ENCODE results near the gene RNF17.
"Not testable (repeated sequence)": the region's sequence is repeated elsewhere in the genome, so short reads cannot be mapped to it uniquely, and the experiment has no call there.

DNA sequence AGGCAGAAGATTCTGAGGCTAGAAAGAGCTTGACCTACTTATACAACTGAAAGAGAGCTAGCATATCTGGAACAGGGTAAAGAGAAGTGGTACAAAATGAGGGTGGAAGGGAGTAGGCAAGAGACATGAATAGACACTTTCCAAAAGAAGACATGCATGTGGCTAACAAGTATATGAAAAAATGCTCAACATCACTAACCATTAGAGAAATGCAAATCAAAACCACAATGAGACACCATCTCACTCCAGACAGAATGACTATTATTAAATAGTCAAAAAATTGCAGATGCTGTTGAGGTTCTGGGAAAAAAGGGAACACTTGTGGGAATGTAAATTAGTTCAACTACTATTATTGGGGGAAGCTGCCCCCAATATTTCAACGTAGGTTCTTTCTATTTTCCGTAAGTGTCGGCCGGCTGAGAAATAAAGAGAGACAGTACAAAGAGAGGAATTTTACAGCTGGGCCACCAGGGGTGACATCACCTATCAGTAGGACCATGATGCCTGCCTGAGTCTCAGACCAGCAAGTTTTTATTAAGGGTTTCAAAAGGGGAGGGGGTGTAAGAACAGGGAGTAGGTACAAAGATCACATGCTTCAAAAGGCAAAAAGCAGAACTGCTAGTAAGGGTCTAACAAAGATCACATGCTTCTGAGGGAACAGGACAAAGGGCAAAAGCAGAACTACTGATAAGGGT lies 32.9 kb upstream of the RNF17 start:
- TF ChIP-seq RAD21 (IDR thresholded peaks at IDR 0.05; ENCODE audit: low read depth); CTCF (IDR thresholded peaks at IDR 0.05 in 2 of 3, conservative IDR thresholded peaks at IDR 0.05 in 1 of 3; ENCODE audit: borderline replicate concordance in 1 of 3, insufficient read depth in 1 of 3, low read depth in 2 of 3, low read length in 2 of 3); EZH2 (IDR thresholded peaks at IDR 0.05); YY1 (IDR thresholded peaks at IDR 0.05; ENCODE audit: extremely low read depth, insufficient replicate concordance, low read depth, low read length); SP1 (IDR thresholded peaks at IDR 0.05; ENCODE audit: low read depth); POLR2AphosphoS5 (IDR thresholded peaks at IDR 0.05; ENCODE audit: low read depth, low read length); POLR2A (IDR thresholded peaks at IDR 0.05; ENCODE audit: borderline replicate concordance, extremely low read depth, insufficient read depth, insufficient read length); ZNF274 (IDR thresholded peaks at IDR 0.05; ENCODE audit: low read depth, low read length); JUND (IDR thresholded peaks at IDR 0.05); EZH2phosphoT487 (IDR thresholded peaks at IDR 0.05; ENCODE audit: borderline replicate concordance): not testable (repeated sequence)
- TF ChIP-seq, protein P1, sequence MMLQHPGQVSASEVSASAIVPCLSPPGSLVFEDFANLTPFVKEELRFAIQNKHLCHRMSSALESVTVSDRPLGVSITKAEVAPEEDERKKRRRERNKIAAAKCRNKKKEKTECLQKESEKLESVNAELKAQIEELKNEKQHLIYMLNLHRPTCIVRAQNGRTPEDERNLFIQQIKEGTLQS (IDR thresholded peaks at IDR 0.05), result not testable (repeated sequence)
